NCI-H1436 (cell line): ENCODE data around the gene KLHDC8B.

Source experiments
- DNase-seq: peaks from one replicate; lab custom pipeline; 2025; lab: John Stamatoyannopoulos, UW

KLHDC8B gene

DNA sequence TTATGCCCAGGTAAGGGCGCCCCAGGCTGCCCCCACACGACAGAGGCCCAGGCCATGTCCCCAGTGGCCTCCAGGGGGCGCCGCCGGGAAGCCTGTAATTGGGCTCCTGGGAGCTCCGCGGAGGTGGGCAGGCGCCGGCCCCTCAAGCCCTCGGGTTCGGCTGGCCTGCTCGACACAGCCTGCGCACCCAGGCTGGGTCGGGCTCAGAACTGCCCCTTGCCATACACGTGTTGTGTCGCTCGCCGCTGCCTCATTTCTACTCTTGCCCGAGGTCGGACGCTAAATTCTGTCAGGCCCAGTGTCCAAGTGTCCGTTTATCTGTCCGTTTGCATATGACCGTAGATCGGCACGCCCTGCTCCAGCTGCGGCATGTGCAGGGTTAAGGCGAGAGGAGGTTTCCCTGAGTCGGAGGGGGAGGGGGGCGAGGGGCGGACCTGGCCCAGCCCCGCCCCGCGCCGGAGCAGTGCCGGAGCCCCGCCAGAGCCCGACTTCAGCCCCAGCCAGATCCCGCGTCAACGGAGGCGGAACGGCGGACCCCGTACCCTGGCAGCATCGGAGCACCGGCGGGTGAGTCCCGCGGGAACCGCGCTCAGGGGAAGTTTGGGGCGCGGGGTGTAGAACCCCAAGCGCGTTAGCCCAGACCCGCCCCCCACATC, at the start of gene KLHDC8B:
Gene KLHDC8B, plus strand, starts transcription at position 480 of the 656 bp plus-strand sequence. CDS start 1,172 bp downstream, outside the sequence.
- peak; percentile 56 for DNase-seq

DNA sequence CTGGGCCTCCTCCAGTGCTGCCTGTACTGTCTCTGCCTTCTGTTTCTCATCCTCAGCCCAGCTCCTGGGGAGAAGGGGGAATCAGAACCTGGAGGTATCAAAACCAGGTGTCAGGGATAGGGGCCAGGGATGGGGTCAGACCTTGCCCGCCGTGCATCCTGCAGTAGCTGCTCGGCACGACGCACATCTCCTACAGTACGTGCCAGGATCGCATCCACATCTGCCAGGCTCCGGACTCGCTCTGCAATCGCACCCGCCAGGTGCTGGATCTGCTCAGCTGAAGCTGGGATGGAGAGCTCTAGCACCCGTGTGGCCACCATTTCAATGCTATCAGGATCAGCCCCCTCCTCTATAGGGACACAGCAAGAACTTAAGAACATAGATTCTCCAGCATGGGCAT, 49.4 kb upstream of the KLHDC8B start:
- no peak for DNase-seq

DNA sequence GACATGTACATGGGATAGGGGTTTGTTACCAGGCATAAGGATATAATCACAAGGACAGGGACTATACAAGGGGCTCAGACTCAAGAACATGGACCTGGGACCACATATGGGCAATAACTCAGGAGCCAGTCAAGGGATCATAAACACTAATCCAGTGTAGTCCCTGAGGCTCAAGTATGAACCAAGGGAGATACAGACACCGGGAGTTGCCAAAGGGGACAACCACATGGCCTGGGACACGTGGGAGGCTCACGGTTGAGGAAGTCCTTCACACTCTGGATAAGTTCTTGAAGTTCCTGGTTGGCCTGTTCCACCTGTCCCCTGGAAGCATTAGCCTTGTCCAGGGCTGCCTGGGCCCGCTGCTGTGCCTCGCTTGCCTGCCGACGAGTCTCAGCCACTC, 48.9 kb upstream of the KLHDC8B start:
- DNase-seq, result no peak

DNA sequence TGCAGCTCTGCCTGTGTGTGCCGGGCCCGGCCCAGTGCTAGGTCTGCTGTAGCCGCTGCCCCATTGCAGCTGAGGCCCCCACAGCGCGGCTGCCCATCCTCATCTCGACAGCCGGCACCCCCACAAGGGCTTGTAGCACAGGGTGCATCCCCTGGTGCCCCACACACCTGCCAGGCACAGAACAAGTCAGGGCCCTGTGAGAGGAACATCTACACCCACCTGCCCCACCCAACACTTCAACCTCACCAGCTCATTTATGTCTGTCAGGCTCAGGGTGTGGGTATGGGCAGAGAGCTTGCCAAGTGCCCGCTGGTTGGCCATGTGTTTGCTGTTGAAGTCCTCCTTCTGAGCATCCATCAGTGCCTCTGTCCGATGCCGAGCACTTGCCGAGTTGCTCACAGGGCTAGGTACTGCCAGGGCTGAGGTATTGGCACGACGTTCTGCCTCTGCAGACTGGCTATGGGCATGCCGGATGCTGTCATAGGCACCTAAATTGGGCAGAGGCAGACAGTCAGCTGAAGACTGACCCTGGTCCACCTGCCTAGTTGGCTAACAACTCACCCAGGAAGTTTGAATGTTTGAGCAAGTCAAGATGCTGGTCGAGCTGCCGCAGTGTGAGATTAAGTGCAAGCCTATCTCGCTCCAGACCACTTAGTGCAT, 48.4 kb upstream of the KLHDC8B start:
- DNase-seq, result no peak

DNA sequence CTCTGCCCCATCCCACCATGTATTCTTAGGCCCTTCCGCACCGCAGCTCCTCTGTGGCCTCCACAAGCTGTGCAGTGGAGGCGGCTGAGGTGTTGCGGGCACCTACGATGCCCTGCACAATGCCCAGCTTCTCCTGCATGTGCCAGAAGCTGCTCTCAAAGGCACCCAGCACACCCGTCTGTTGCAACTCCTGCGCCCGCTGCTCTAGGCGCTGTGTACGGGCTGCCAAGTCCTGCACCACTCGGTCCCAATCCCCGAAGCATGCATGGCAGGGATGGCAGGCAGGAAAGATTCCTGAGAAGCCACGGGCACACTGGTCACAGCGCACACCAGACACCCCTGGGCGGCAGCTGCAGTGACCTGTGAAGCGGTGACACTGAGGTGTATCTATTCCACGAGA, 47.7 kb upstream of the KLHDC8B start:
- DNase-seq, result no peak

DNA sequence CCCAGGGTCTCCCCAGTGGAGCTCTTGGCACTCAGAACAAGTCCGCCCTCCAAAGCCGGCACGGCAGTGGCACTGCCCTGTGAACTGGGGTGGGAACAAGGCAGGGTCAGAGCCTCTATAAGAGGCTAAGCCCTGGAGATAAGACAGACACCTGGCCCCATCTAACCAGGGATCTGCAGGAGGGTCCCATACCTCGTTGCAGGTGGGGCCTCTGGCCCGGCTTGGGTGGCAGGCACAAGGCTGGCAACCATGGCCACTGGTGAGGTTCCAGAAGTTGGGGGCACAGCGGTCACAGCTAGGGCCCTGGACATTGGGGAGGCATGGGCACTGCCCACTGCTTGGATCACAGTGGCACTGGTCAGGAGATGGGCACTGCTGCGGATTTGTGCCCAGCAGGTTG, 47.2 kb upstream of the KLHDC8B start:
- no peak for DNase-seq

DNA sequence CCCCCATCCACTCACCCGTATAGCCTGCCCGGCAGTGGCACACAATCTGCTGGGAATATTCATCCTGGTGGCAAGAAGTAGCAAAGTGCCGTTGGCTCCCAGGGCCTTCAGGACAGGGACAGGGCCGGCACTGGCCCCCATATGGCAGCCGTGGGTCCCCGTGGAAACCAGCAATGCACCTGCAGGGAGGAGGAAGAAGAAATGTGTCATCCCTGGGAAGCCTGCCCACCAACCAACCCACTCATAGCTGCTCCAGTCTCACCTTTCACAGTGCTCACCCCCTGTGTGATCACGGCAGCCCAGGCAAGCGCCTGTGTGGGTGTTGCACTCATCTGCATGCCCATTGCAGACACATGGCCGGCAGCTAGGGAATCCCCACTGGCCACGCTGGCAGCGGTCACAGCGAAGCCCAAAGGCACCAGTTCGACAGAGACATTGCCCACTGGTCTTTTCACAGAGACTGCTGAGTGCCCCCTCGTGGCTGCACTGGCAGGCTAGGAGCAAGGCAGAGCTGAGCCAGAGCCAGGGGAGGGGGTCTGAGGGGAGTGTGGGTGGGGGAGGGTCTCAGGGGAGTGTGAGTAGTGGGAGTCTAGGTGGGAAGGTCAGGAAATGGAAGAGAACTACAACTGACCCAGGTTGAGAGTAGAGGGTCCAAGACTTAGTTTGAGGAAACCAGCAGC, 46.3 kb upstream of the KLHDC8B start:
- DNase-seq, result no peak

DNA sequence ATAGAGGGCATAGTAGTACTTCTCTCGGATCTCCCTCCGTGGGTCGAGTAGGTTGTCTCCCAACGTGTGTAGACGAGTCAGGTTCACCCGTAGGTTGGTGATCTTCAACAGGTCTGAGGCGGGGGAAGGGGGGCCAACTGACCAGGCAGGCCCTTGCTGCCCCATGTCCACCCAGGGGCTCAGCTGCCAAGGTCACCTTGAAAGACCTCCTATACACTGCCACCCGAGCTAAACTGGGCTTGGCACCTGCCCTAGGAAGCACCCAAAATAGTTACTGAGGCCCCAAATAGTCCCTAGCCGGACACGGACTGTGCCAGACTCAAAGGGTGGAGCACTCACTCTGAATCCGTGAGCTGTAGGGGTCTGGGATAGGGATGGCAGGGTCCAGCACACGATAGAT, 40.4 kb upstream of the KLHDC8B start:
- no peak for DNase-seq

DNA sequence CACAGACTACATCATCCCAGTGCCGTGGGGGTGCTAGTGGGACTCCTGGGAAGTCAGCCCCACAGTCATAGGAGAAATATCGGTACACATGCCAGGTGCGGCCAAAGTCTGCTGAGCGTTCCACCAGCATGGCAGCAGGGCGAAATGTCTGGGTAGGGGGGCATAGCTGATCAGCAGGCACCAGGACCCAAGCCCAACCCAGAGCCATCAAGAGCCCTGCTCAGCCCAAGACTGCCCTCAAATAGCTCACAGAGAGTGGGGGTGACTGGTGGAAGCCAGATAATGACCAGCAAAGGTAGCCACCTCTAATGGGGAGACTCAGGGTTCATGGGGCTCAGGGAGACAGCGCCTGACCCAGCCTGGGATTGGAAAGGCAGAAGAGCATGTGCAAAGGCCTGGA, 39.8 kb upstream of the KLHDC8B start:
- no peak for DNase-seq

DNA sequence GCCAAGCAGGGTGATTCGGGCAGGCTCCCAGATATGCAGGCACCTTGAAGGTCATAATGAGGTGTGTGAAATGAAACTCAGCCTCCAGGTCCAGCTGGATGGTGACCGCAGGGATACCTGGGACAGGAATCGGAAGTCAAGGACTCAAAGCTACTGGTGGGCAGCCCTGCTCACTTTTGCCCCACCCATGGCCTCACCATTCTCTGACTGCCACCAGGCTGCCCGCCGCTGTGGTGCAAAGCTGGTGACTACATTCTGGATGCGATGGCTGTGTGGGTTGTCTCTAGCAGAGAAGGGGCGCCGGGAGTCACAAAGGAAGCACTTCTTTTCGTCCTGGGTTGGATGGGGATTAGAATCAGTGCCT, 39.3 kb upstream of the KLHDC8B start:
- DNase-seq, result no peak

DNA sequence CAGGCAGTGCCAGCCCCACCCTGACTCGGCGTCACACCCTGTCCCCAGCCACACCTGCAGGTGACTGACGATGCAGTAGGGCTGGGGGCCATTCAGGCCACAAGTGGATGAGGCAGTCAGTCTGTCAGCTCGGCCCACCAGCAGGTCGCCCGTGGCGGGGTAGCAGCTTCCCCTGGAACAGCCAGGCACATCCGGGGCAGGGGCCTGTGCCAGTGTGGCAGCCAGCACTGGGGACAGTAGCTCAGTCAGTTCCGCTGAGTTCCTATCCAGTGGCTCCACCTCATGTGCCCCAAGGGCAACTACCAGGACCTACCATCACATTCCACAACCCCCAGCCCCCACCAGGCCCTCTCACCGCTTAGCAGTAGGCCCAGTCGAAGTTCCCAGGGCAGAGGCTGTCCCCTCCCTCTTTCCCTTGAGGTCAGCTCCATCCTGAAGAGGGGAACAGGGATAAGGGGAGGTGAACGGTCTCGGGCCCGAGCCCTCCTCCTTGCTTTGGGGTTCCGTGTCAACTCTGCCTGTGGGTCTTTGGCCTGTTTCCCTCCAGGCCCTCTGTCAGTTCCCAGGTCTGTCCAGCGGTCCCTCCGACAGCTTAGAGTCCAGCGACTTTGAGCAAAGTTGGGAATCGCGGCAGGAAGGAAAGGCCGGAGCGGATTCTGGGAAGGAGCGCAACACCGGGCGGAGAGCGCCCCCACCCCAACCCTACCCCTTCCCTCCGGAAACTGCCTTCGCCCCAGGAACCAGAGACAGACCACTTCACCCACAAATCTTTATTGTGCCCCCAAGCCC, 38.8 kb upstream of the KLHDC8B start, which contains the start of gene LAMB2:
Gene LAMB2, minus strand, starts transcription at position 614 of the 789 bp plus-strand sequence. Its CDS starts 183 bp downstream, at position 431.
- DNase-seq, result no peak

DNA sequence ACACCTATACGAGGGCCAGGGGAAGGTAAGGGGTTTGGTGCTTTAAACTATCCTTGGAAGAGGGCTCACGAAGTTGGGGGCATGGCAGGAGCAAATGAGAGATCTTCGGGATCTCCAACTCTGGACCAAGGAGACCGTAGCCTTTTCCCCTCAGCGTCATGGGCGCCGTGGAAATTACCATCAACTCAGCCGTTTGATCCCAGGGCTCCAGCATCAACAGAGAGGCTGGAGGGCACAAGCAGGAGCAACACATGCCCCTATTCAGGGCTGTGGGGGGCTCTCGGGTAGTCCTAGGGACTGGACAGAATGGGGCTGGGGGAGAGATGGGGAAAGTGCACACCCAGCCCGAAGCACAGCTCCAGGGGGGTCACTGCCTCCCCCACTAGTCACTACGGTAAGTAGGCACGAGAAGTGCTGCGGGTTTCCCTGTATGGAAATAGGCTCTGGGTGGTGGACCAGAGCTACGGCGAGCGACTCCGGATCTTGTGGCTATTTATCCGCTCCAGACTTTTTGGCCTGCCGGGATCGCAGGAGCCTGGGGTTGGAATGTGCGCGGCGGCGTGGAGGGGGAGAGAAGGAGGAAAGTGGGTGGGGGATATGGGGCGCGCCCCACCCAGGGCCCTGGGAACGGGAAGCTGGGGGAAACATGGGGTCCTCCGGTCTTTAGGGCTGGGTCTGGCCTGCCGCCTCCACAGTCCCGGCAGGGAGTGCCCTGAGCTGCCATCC, 38.0 kb upstream of the KLHDC8B start:
- DNase-seq, result peak; percentile 34

DNA sequence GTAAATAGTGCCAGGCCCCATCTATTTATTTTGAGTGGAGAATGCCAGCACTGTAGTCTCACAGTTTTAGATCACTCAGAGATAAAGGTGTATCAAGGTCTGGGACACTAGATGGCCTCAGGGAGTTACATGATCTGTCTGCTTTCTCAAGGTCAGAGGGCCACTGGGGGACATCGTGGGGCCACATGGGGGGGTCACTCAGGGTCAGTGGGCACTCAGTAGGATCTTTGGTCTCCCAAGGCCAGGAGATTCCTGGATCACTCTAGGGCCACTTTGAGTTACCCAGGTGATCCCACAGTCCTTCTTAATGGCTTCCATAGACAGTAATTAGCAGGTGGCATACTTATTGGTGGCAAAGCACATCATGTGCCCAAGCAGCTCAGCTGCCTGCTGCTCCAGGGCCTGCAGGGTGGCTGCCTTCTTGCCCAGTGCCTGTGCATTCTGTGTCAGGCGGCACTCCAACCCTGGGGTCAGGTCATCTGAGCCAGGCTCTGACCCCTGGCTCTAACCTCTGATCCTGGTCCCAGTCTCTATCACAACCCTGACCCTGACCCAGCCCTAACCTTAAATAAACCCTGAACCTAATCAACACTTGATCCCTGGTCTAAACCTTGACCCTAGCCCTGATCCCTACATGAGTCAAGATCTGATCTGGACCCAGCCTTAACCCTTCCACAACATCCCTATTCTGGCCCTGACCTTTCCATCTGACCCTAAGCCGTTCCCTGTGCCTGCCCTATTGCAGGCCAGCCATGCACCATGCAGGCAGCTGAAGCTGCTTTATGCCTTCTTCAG, 36.7 kb upstream of the KLHDC8B start:
- DNase-seq, result no peak

DNA sequence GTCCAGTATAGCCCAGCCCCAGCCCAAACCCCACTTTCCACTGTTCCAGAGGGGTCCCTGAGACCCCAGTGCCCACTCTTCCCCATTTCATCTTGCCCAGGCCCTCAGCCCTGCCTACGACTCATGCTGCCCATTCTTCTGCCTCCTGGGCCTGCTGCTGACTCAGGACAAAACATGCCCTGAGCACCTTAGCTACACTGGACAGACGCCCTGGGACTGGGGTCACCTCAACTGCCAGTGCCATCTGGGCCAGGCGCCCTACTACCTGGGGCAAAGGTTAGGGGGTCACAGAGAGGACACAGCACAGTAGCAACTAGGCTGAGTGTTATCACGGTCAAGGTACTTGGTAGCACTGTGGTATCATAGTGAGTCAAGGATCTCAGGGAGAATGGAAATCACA, 35.9 kb upstream of the KLHDC8B start:
- no peak for DNase-seq

DNA sequence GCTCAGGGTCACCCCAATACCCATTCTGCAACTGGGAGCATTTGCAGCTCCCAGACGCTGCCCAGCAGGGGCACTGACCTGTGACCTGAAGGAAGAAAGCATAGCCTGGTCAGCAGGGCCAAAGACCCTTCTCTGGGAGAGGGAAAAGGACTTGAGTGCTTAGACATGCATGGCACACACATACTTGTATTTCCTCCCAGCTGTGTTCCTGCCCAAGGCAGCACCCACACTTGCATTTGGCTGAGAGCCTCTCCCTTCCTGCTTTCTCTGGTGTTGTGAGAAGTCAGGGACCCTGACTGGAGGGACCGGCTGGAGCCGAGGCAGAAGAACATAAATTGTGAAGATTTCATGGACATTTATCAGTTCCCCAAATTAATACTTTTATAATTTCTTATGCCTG, 31.3 kb upstream of the KLHDC8B start:
- no peak for DNase-seq

DNA sequence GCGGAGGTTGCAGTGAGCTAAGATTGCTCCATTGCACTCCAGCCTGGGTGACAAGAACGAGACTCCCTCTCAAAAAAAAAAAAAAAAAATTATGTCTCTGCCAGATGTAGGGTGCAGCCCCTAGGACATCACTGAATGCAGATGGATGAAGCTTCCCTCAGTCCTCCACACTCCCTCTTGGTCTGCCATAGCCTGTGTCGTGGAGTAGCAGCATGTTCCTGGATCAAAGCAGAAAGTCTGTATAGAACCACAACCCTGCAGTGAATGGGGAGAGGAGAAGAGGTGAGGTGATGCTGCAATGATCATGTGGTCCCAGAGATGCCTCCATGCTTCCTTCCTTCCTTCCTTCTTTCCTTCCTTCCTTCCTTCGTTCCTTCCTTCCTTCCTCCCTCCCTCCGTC, 23.2 kb upstream of the KLHDC8B start:
- DNase-seq, result no peak

DNA sequence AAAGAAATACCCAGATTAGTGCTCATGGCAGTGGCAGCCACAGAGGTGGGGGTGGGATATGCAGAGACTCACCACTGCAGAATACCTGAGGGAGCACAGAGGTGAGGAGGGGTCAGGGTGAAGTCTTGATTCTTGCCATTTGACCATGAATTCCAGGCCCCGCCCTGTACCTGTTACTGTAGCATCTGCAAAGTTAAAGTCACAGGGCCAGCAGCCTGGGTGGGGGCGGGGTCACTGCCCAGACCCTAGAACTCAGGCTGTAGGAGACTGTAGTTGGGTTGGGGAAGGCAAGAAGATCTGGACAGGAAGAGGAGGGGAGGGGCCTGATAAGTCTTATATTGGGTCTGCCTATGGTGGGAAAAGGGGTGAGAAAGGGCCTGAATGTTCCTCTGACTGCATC, 19.8 kb upstream of the KLHDC8B start:
- DNase-seq, result no peak

DNA sequence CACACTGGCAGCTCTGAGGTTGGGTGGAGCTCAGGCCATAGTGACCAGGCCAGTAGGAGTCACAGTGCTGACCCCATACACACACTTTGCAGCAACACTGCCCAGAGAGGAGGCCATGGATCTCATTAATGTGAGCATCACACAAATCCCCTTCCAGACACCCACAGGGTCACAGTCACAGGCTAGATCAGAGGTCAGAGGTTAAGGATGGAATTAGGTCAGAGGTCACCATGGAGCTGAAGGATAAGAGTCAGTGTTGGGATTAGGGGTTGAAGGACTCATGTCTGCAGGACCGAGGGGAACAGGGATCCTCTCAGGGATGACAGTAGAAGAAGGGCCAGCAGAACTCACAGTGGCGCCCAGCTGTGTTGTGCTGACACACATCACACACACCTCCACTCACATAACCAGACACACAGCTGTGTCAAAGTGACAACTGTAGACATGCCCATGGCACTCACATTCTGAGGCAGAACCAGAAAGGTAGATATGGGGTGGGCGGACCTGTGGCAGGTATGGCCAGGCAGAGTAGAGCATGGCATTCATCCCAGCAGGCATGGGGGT, 18.0 kb upstream of the KLHDC8B start:
- DNase-seq, result no peak

DNA sequence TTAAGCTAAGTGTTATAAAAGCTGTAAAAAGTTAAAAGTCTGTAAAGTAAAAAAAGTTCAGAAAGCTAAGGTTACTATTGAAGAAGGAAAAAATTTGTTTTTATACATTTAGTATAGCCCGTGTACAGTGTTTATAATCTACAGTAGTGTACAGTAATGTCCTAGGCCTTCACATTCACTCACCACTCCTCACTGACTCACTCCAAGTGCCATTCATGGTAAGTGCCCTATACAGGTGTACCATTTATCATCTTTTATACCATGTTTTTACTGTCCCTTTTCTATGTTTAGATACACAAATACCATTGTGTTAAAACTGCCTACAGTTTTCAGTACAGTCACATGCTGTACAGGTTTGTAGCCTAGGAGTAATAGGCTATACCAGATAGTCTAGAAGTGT, 14.1 kb upstream of the KLHDC8B start:
- DNase-seq, result no peak

DNA sequence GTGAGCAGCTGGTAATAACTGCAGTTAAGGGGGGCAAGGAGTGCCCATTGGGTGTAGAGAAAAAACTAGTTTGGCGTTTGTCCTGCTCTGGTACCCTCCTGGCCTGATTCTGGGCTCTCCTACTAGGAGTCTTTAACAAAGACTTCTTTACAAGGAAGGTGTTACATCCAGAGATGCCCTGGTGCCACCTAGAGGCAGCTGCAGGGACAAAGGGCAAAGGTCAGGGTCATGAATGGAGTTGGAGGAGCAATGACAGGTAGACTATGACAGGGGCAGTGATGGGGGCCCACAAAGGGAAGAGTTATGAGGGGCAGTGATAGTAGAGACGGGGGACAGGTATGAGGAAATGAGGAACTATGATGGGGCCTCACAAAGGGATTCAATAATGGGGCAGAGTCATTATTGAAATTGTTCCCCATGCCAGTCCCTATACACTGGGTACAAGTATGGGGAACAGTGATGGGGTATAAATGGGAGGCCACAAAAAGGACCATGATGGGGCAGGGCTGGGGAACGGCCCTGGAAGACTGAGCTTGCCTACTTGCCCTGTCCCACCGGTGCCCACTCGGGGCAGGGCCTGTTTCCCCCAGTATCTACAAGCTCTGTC, 13.2 kb upstream of the KLHDC8B start:
- no peak for DNase-seq
